GM10847 (cell line): ENCODE results near the gene LEKR1.

Source experiments
- POLR2A ChIP-seq: IDR thresholded peaks from 2 replicates; pipeline ENCODE4 v1.6.1; 2011; ENCODE audit not compliant: insufficient read length; ENCODE audit errors: extremely low read depth

The LEKR1 gene

GRCh38 chr3:156910022-156910421 lies 83.9 kb downstream of the LEKR1 start:
- TF ChIP-seq POLR2A = no peak

DNA sequence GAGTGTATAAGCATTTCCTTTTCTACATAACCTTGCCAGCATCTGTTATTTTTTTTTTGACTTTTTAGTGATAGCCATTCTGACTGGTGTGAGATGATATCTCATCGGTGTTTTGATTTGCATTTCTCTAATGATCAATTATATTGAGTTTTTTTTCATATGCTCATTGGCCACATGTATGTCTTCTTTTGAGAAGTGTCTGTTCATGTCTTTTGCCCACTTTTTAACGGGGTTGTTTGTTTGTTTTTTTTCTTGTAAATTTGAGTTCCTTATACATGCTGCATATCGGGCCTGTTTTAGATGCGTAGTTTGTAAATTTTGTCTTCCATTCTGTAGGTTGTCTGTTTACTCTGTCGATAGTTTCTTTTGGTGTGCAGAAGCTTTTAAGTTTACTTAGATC lies 89.2 kb downstream of the LEKR1 start:
- TF ChIP-seq POLR2A = no peak

GRCh38 chr3:156918746-156919145 lies 92.6 kb downstream of the LEKR1 start:
- no peak for TF ChIP-seq POLR2A

- TF ChIP-seq POLR2A = no peak
Measured at GRCh38 chr3:156919818-156920217, 93.7 kb downstream of the LEKR1 start.

- no peak for TF ChIP-seq POLR2A
Measured at GRCh38 chr3:156920399-156920798, 94.2 kb downstream of the LEKR1 start.

- TF ChIP-seq POLR2A = no peak
Measured at GRCh38 chr3:156923349-156923748, 97.2 kb downstream of the LEKR1 start.

DNA sequence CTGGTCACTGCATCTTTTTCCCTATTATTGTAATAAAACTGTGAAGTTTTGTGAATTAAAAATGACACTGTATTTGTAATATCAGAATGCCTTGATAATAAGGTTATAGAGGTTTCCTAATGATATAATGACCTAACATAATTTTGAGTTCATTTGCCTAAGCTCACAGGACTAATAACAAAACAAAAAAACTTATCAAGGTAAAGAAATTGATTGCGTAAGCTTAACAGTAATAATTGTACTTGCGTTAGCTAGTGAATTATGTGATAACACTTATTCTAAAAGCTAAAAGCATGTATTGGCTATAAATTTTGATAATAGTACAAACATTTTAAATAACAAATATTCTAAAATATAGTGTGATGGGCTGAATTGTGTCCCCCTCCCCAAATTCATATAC lies 112.6 kb downstream of the LEKR1 start:
- no peak for TF ChIP-seq POLR2A

- no peak for TF ChIP-seq POLR2A
Measured at GRCh38 chr3:156939315-156939714, 113.2 kb downstream of the LEKR1 start.

GRCh38 chr3:156941311-156941710 lies 115.2 kb downstream of the LEKR1 start:
- no peak for TF ChIP-seq POLR2A

GRCh38 chr3:156948402-156949210 lies 122.5 kb downstream of the LEKR1 start:
- TF ChIP-seq POLR2A = no peak

GRCh38 chr3:156952011-156952410 lies 125.9 kb downstream of the LEKR1 start:
- no peak for TF ChIP-seq POLR2A

DNA sequence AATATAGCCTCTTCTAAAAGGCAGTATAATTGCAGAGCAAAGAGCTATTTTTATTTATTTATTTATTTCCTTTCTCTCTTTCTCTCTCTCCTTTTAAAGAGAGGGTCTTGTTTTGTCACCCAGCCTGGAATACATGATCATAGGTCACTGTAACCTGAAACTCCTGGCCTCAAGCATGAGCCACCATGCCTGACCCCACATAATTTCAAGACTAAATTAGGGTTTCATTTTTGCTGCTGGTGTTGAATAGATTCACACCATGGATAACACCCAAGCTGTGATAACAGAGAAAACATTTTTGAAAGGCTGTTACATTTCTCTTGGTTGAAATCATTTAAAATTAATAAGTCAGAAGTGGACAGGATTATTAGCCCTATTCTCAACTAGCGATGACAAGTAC lies 131.6 kb downstream of the LEKR1 start:
- TF ChIP-seq POLR2A = no peak

DNA sequence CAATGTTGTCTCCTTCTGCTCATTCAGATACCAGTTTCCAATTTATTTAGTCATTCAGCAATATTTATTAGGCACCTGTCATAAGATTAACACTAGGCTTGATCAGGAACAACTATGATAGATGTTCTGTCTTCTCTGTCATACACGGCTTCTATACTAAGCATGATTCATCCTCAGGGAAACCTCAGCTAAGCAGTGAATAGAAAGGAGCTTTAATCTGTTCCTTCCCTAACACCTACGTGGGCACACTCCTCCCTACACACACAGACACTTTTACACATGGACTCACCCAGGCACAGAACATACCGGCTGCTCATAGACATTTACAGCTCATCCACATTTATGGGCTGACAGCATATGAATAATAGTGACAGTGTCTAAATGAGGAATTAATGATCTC lies 136.9 kb downstream of the LEKR1 start:
- TF ChIP-seq POLR2A = no peak

DNA sequence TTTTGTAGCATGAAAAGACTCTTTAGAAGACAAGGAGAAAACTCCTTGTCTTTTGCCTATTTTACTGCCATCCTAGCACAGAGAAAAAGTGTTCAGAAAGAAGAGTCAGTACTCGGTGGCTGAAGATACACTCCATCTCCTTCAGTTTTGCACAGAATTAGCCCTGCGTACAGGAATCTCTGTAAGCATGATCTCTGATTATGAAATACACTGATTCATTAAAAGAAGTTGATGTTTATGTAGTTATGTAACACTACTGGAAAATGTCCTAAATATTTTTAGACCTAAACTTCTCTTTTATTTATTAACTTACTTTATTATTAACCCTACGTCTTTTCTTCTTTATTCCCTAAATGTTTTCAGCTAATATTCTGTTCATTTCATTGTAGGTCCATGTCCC lies 138.4 kb downstream of the LEKR1 start:
- TF ChIP-seq POLR2A = no peak

DNA sequence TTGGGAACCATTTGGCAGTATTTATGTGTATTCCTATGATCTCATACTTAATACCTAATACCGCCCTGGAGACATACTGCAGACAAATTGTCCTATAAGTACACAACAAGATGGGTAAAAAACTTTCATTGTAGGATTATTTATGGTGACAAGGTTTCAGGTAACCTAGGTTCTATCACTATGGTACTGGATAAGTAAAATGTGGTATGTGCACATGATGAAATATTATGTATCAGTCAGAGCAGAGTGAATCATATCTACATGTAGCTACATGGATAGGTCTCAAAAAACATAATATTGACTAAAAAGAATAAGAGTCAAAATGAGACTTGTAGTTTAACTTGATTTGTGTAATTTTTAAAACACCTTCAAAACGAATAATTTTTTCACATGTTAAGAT lies 147.8 kb downstream of the LEKR1 start:
- TF ChIP-seq POLR2A = no peak

- no peak for TF ChIP-seq POLR2A
Measured at GRCh38 chr3:156974931-156975330, 148.8 kb downstream of the LEKR1 start.

DNA sequence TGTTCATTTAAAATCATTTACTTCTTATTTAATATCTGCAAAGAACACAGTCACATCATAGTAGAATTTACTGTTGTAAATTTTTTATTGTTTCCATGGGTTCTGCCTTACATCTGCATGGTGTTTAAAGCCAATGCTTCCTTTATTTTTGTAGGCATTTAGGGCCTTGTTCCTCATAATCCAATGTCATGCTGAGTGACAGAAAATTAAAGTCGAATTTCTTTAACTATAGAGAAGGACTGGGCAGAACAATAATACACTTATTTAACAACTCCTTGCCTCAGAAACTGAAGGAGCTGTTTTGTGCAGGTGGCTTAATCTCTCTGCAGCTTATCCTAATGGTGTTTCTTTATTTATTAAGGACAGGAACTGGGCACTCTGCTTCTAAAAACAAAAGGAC lies 149.6 kb downstream of the LEKR1 start:
- no peak for TF ChIP-seq POLR2A
